ENCODE data around the gene DNAJB5.

- TF ChIP-seq TBL1XR1 (IDR thresholded peaks at IDR 0.05; ENCODE audit: low read length in 2 of 2) (no peak), GATAD2B (IDR thresholded peaks at IDR 0.05; ENCODE audit: borderline replicate concordance) (no peak), ATF3 (IDR thresholded peaks at IDR 0.05) (peak; percentile 13; the same call in 1 of the 2 replicates), ATF3 (CRISPR knock-in tag; conservative IDR thresholded peaks at IDR 0.05) (no peak), POLR2A (conservative IDR thresholded peaks at IDR 0.05) (no peak), MYC (IDR thresholded peaks at IDR 0.05; ENCODE audit: low read depth, low read length) (no peak), MYC (CRISPR knock-in tag; IDR thresholded peaks at IDR 0.05; ENCODE audit: borderline replicate concordance, low read depth) (no peak), ZBTB26 (CRISPR knock-in tag; IDR thresholded peaks at IDR 0.05) (no peak)
- TF ChIP-seq, protein P1, sequence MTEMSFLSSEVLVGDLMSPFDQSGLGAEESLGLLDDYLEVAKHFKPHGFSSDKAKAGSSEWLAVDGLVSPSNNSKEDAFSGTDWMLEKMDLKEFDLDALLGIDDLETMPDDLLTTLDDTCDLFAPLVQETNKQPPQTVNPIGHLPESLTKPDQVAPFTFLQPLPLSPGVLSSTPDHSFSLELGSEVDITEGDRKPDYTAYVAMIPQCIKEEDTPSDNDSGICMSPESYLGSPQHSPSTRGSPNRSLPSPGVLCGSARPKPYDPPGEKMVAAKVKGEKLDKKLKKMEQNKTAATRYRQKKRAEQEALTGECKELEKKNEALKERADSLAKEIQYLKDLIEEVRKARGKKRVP (CRISPR knock-in tag; IDR thresholded peaks at IDR 0.05), result no peak
Measured at GRCh38 chr9:34989946-34990635, 546 bp downstream of the DNAJB5 start.
